K562 (cell line): Measurements from ENCODE around the gene SAT1. TPM values are rescaled to one million over a fixed set of nuclear protein-coding genes. Genes with fewer than 3 reads are reported as not detected.

Source experiments
- ATAC-seq: fragments of 200-7000 bp; cut with Tn5 transposase; 3 replicates; pipeline ENCODE4 v1.9.1; 2020; ENCODE audit warnings: moderate library complexity
- BruUV-seq: library from RNA; stranded (reverse); fragments of 400-500 nt; replicated peaks from 2 replicates; lab custom pipeline; 2021; lab: Mats Ljungman, UMichigan
- CTCF ChIA-PET: fragments of 300-600 bp; formaldehyde crosslinking; extraction: SDS; loops from one replicate; lab custom pipeline; 2021; ENCODE audit warnings: low intra/inter-chr PET ratio; lab: Yijun Ruan, JAX
- POLR2A ChIA-PET: fragments of 300-600, 350-650 bp; sonication (Branson Sonifier 250); formaldehyde crosslinking; extraction: SDS; loops from one replicate; lab custom pipeline; 2021; ENCODE audit warnings: antibody characterized with exemption, inconsistent platforms; lab: Yijun Ruan, JAX
- DNase-seq, 4 experiments: peaks; one replicate each; pipeline versions ENCODE4 v3.0.0 to v3.0.0-alpha.2; 2011 to 2018; ENCODE audit warnings: low spot score in 3 of 4, mixed read lengths in 3 of 4; ENCODE audit errors: extremely low read depth in 1 of 4
- FAIRE-seq: peaks from 2 replicates; lab custom pipeline; 2011; peaks lifted over from hg19 to GRCh38; lab: Jason Lieb, UNC
- H2AFZ ChIP-seq: 2 replicates; pipeline ENCODE4 v1.6.0; 2011; ENCODE audit warnings: low read depth, low read length, control low read depth, inconsistent platforms
- H3K27ac ChIP-seq: fragments of 200-600 bp; 3 replicates; pipeline ENCODE4 v1.8.0; 2011; ENCODE audit warnings: low read depth, mild to moderate bottlenecking, control low read depth, inconsistent platforms, low read length, moderate library complexity, mixed read lengths; ENCODE audit errors: extremely low read depth
- H3K27me3 ChIP-seq, 2 experiments: fragments of 300-600 bp in 1 of 2; 2 replicates in 1 of 2; 3 replicates in 1 of 2; pipeline versions ENCODE4 v1.6.0 to v1.8.0; 2011; ENCODE audit warnings: inconsistent platforms in 2 of 2, low read length in 2 of 2, mild to moderate bottlenecking in 1 of 2, mixed read lengths in 1 of 2, moderate library complexity in 1 of 2; ENCODE audit not compliant: control insufficient read depth in 2 of 2, insufficient read depth in 2 of 2
- H3K36me3 ChIP-seq: fragments of 300-600 bp; 3 replicates; pipeline ENCODE4 v1.8.0; 2011; ENCODE audit warnings: mild to moderate bottlenecking, low read length, inconsistent platforms; ENCODE audit not compliant: control insufficient read depth, insufficient read depth
- H3K4me1 ChIP-seq, 2 experiments: fragments of 200-600 bp in 1 of 2; replicated peaks in 1 of 2; 2 replicates in 1 of 2; 3 replicates in 1 of 2; pipeline versions ENCODE4 v1.5.1 to v1.8.0; 2011; ENCODE audit warnings: inconsistent platforms in 2 of 2, low read length in 2 of 2, mild to moderate bottlenecking in 1 of 2, mixed read lengths in 1 of 2, moderate library complexity in 1 of 2; ENCODE audit not compliant: control insufficient read depth in 2 of 2, insufficient read depth in 2 of 2
- H3K4me2 ChIP-seq: 2 replicates; pipeline ENCODE4 v1.6.1; 2011; ENCODE audit warnings: low read length, control low read depth, inconsistent platforms, mixed read lengths; ENCODE audit not compliant: insufficient read depth
- H3K4me3 ChIP-seq: fragments of 200-600 bp; sonication (generic), shearing (Covaris generic); 2 replicates; pipeline ENCODE4 v1.5.1; 2016; ENCODE audit warnings: control low read depth, inconsistent platforms
- H3K79me2 ChIP-seq: fragments of 200-600 bp; 3 replicates; pipeline ENCODE4 v1.8.0; 2011; ENCODE audit warnings: low read length, inconsistent platforms; ENCODE audit not compliant: control insufficient read depth, insufficient read depth
- H3K9ac ChIP-seq, 2 experiments: 2 replicates each; pipeline versions ENCODE4 v1.6.0 to v1.6.1; 2011; ENCODE audit warnings: low read depth in 2 of 2, low read length in 2 of 2, control low read depth in 1 of 2, inconsistent platforms in 1 of 2, mild to moderate bottlenecking in 1 of 2, mixed read lengths in 1 of 2; ENCODE audit not compliant: insufficient read depth in 1 of 2
- H3K9me1 ChIP-seq: one replicate; pipeline ENCODE4 v1.6.0; 2011; ENCODE audit warnings: inconsistent platforms, mild to moderate bottlenecking, low read length, moderate library complexity; ENCODE audit not compliant: control insufficient read depth, insufficient read depth
- H3K9me3 ChIP-seq: replicated peaks from 2 replicates; pipeline ENCODE4 v1.5.1; 2011; ENCODE audit warnings: low read depth, low read length, inconsistent platforms; ENCODE audit not compliant: control insufficient read depth, insufficient read depth
- H4K20me1 ChIP-seq: replicated peaks from 2 replicates; pipeline ENCODE4 v1.6.1; 2011; ENCODE audit warnings: low read length, inconsistent platforms, mixed read lengths; ENCODE audit not compliant: control insufficient read depth, insufficient read depth
- CBX3 ChIP-seq, 2 experiments: IDR thresholded peaks; 1 replicate in 1 of 2; 2 replicates in 1 of 2; pipeline ENCODE4 v1.6.1; 2012; ENCODE audit warnings: inconsistent platforms in 2 of 2, low read length in 2 of 2, borderline replicate concordance in 1 of 2, control low read depth in 1 of 2
- NFYB ChIP-seq: IDR thresholded peaks from 2 replicates; pipeline ENCODE4 v1.6.1; 2011; ENCODE audit warnings: mild to moderate bottlenecking, moderate library complexity; ENCODE audit not compliant: insufficient read length; ENCODE audit errors: extremely low read depth
- POLR2G ChIP-seq: fragments of 200-400 bp; formaldehyde crosslinking; IDR thresholded peaks from 2 replicates; pipeline ENCODE4 v1.6.1; 2017; ENCODE audit warnings: low read depth, mild to moderate bottlenecking, antibody characterized with exemption, low read length, moderate library complexity
- RBM25 ChIP-seq: fragments of 200-400 bp; formaldehyde crosslinking; IDR thresholded peaks from 2 replicates; pipeline ENCODE4 v1.6.1; 2018; ENCODE audit warnings: low read length, low read depth, moderate library complexity; ENCODE audit not compliant: severe bottlenecking
- TGIF2 ChIP-seq: sonication (generic); formaldehyde crosslinking; IDR thresholded peaks from 2 replicates; pipeline ENCODE4 v1.8.1; 2022; ENCODE audit warnings: mild to moderate bottlenecking, missing genetic modification reagents, moderate library complexity
- ZNF408 ChIP-seq: fragments of 250-450 bp; sonication (Bioruptor Pico); IDR thresholded peaks from 2 replicates; pipeline ENCODE4 v1.4.0; 2020; ENCODE audit warnings: low read depth, mild to moderate bottlenecking, moderate library complexity
- WGBS: fragments of 100-300 bp; shearing (Covaris generic); methylation state at CpG from one replicate; pipeline ENCODE4 v1.1.6; 2016; ENCODE audit warnings: low coverage, mixed read lengths; ENCODE audit not compliant: insufficient coverage; ENCODE audit errors: missing lambda C conversion rate; 5-methylcytosine and 5-hydroxymethylcytosine counted together
- in situ Hi-C: fragments of 300-500 bp; cut with MboI; formaldehyde crosslinking; loops from 4 replicates; pipeline ENCODE4 v1.15.0; 2018; ENCODE audit warnings: inconsistent platforms, mixed read lengths
- intact Hi-C: fragments of 100-400 bp; cut with micrococcal nuclease; formaldehyde crosslinking; loops from 2 replicates; pipeline ENCODE4 v1.14.2; 2022
- polyA plus RNA-seq, 8 experiments: library from polyadenylated mRNA; depleted of rRNA in 4 of 8; stranded (reverse) in 5 of 8; unstranded in 3 of 8; fragments of >200 nt; fragmentation: Nextera tagmentation in 2 of 8; fragmentation: Illumina TruSeq in 1 of 8; extraction: Ambion mirVana in 2 of 8; extraction: Trizol in 1 of 8; gene quantifications; 2 replicates each; pipeline versions ENCODE4 v1.2.1 to v1.2.3, GENCODE V29; 2011 to 2014; ENCODE audit warnings: inconsistent platforms in 1 of 8, missing spikeins in 1 of 8
- total RNA-seq, 7 experiments: library from RNA; depleted of rRNA in 6 of 7; stranded (reverse); fragments of >200 nt in 6 of 7; fragmentation: Illumina TruSeq in 2 of 7; extraction: Trizol in 2 of 7; gene quantifications; 2 replicates each; pipeline versions ENCODE4 v1.2.1 to v1.2.3, GENCODE V29; 2011 to 2021; ENCODE audit warnings: low replicate concordance in 1 of 7

SAT1 gene
- total and polyA plus RNA-seq, 9 of the 15 experiments (the other 6 are each of a cell fraction or from before 2014, with no cell fraction given): 47.4 to 194 (median 74.1) TPM

- DNase-seq: no peak
- no peak overlapping the region for H3K27ac ChIP-seq
- no peaks in the 10 kb centered on the region for H3K79me2 ChIP-seq
- no peak overlapping the region for H2AFZ ChIP-seq
- H3K4me3 ChIP-seq: no peak overlapping the region
- CTCF ChIA-PET: no interaction called here
- FAIRE-seq: no peak
- 58% methylated on average over 16 of the region's 28 CpGs for WGBS
- H3K9me3 ChIP-seq: no peaks in the 10 kb centered on the region
- peaks cover 0 to 8% of the 10 kb centered on the region in 2 experiments; a peak in 2 of 5 replicates for H3K4me1 ChIP-seq
- no peaks in the 10 kb centered on the region for H3K36me3 ChIP-seq
- in situ Hi-C loops (no loop called here), intact Hi-C loops (no loop called here)
- no peaks in the 10 kb centered on the region for H4K20me1 ChIP-seq
- no peaks in the 10 kb centered on the region for H3K27me3 ChIP-seq
- no TSS peak for BruUV-seq
- TF ChIP-seq RBM25: no peak
- no peak for TF ChIP-seq ZNF408 (CRISPR knock-in tag)
- TF ChIP-seq TGIF2: no peak
- 0 out of 3 replicates have a peak, but pooled peaks of 1 of the 2 experiments have one; percentile 24 for TF ChIP-seq CBX3 (IDR thresholded peaks at IDR 0.05; ENCODE audit: borderline replicate concordance in 1 of 2, low read length in 2 of 2)
- TF ChIP-seq POLR2G: 0 out of 2 replicates have a peak, but pooled peaks have one; percentile 22
- no peak for TF ChIP-seq NFYB
- no peaks in the 10 kb centered on the region for H3K9me1 ChIP-seq
- no peak overlapping the region for H3K4me2 ChIP-seq
- no peak overlapping the region for H3K9ac ChIP-seq
- ATAC-seq: no peak
- POLR2A ChIA-PET: no interaction called here
Measured at GRCh38 chrX:23766650-23767551, 16.1 kb upstream of the SAT1 start.
